NCI-H2081 treated with DMSO at 0.1 percent for 48 hours (cell line): Measurements from ENCODE around the gene WIZ.

Source experiments
- DNase-seq: peaks from one replicate; lab custom pipeline; 2025; lab: John Stamatoyannopoulos, UW

Gene WIZ

DNA sequence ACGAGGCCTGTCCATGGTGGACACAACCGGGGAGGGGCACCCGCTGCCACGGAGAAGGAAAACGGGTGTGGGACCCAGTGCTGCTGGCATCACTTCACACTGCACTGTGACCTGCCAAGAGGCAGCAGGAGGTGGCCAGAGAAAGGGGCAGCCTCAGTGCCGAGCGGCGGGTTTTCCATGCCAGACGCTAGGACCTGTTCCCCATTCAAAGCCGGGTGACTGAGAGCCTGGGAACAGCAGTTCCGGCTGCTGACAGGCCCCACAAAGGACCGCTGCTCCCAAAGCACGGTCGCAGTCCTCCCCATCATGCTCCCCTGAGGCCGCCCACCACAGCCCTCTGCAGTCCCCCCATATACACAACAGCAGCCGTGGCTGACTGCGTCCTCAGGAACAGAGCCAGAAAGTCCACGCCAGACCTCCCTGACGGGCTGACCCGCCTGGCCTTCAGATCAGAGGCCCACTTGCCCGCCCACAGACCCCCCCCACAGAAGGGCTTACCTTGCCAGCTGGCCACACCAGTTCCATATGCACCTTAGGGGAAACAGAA is 75.6 kb downstream of the WIZ start:
- no peak for DNase-seq

DNA sequence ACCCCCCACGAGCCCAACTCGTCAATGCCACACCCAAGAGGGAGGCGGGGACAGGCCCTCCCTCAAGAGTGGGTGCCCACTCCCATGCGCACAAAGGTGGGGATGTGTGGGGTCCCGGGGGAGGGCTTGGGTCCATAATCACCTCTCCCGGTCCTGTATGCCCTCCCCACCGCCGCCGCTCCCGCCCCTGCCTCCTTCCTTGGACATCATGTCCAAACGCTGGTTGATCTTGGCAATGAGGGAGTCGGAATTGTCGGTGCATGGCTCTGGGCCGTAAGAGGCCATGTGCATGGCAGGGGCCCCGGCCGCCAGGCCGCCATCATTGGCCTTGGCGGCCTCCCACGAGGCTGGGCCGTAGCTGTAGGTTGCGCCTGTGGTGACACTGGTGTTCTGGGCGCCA is 76.1 kb downstream of the WIZ start:
- no peak for DNase-seq

DNA sequence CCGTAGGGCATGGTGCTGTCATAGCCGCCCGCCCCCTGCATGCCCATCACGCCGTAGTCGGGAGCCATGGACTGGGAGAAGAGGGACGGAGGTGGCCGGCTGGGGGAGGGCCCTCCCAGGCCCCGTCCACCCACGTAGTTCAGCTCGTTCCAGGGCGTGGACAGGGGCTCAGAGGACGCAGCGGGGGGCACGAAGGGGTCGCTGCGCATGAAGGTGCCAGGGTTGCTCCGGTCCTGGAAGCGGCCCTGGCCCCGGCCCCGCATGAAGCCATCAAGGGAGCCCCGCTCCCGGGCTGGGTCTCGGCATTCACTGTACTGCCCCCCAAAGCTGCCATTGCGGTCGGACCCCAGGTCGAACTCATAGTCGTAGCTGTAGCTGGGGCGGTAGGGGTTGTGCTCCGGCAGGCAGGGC is 76.9 kb downstream of the WIZ start:
- DNase-seq: no peak

DNA sequence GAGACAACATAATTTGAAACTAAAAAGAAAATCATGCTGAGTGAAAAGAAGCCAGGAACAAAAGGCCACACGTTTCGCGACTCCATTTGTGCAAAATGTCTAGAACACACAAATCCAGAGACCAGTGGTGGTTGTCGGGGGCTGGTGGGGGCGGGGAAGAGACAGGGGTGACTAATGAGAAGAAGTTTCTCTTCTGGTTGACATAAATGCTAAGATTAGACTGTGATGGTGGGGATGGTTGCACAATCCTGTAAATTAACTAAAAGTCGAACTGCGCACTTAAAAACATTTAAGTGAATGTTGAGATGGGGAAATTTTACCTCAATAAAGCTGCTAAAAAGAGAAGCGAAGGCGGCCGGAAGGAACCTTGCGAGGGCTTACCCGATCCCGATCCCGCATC is 77.3 kb downstream of the WIZ start:
- no peak for DNase-seq

DNA sequence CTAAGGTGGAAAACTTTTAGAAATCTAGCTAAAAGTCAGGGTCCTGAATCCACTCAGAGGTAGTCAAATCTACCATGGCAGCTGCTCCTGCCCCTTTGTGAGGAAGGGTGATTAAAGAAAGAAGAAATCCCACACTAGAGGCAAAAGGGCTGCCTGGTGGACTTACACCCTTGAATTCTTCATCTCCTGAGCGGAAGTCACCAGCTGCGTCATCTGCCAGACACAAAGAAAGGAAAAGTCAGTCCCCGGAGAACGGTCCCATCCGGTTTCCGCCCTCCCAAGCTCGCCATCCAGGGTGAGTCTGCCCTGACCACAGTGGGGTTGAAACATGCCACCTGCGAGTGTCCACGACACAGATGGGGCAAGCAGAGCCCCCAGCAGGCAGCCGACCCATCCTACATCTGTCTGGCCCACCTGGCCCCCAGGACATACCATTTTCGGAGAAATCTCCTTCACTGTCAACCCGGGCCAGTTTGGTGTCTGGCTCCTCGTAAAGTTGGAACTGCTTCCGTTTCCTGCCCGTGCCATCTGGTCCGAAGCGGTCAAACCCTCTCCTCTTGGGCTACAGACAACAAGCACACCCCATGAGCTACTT is 77.9 kb downstream of the WIZ start:
- DNase-seq: no peak

DNA sequence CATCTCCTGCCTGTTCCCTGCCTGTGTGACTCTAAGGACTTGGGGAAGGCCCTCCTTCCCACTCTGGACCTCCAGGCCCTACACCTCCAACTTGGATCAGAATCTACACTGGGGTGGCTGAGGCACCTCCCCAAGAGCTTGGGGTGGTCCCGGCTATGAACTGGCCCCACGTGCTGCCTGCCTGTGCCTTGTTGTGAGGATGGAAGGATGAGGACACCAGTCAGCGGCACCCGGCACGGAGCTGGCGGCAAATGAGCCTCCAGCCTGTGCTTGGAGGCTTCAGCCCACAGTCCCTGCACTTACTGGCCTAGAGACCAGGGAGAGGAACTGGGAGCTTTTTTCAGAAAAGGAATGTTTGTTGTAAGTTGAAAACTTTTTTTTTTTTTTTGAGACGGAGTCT is 78.6 kb downstream of the WIZ start:
- no peak for DNase-seq
